M059J (cell line): ENCODE measurements around the gene YWHAB. TPM values are rescaled to one million over a fixed set of nuclear protein-coding genes. Genes with fewer than 3 reads are reported as not detected.

ENCODE experiments used
- DNase-seq: peaks from one replicate; pipeline ENCODE4 v3.0.0-alpha.2; 2012; ENCODE audit warnings: low read depth
- total RNA-seq: library from RNA; depleted of rRNA; stranded (reverse); fragments of >200 nt; shearing (Covaris generic); gene quantifications from 2 replicates; pipeline ENCODE4 v1.2.3, GENCODE V29; 2014

YWHAB gene
- total RNA-seq, 1 experiment from 2014 or later: 185 TPM

GRCh38 chr20:44911264-44911921 is 25.9 kb downstream of the YWHAB start:
- peak; percentile 62 for DNase-seq

GRCh38 chr20:44912189-44912588 is 26.7 kb downstream of the YWHAB start:
- no peak for DNase-seq

- no peak for DNase-seq
Measured at GRCh38 chr20:44914924-44915323, 29.4 kb downstream of the YWHAB start.

- DNase-seq: no peak
Measured at GRCh38 chr20:44916586-44916985, 31.1 kb downstream of the YWHAB start.

GRCh38 chr20:44917399-44917798 is 31.9 kb downstream of the YWHAB start:
- DNase-seq: no peak

- no peak for DNase-seq
Measured at GRCh38 chr20:44918342-44918741, 32.8 kb downstream of the YWHAB start.

- DNase-seq: no peak
Measured at GRCh38 chr20:44918761-44919160, 33.3 kb downstream of the YWHAB start.

GRCh38 chr20:44921447-44921846 is 35.9 kb downstream of the YWHAB start:
- no peak for DNase-seq

DNA sequence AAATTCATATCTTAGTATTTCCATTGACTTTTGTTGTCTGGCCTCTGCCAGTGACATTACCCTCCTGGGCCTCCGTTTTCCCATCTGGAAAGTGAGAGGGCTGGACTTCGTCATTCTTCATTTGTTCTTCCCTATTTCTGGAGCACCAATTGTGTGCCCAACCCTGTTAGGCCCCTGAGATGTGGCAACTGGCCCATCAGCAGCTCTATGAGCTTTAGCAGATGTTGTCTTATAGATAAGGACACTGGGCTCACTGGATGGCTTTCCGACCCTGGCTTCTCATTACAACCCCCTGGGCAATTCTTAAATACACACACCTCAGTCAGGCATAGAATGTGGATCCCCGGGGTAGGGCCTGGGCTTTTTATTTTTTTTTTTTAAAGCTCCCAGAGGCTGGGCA is 39.0 kb downstream of the YWHAB start:
- no peak for DNase-seq

- no peak for DNase-seq
Measured at GRCh38 chr20:44928595-44928994, 43.1 kb downstream of the YWHAB start.

- DNase-seq: no peak
Measured at GRCh38 chr20:44930517-44931168, 45.1 kb downstream of the YWHAB start.

DNA sequence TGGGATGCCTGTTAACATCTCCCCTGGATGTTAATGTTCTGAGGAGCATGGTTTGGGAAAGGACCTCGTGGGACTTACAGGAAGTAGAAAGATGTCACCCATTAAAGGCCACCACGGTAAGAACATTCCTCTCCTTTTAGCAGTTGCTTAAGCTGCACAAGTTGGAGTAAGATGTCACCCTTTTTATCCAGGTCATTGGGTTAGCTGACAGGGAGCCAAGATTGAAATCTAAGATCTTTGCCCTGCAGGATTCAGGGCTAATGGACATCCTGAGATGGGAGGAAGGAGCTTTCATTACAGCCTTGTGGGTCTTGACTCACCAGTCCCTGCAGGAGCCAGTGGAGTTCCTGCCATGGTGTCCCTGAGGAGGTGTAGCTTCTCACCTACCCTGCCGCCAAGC is 46.4 kb downstream of the YWHAB start:
- DNase-seq: peak; percentile 84

DNA sequence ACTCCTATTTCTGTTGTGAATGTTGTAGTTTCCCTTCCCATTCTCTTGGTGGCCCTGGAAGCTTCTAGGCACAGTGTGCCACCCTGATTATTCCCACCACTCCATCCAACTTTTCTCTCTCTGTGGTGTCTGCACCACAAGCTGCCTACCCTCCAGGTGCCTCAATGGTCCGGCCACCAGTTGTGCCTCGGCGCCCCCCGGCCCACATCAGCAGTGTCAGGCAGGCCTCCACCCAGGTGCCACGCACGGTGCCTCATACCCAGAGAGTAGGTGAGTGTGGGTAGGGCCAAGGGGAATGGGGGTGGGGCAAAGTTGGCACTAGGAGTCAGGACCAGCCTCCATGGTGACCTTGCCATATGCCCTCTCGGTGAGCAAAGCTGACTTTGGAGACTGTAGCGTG is 47.4 kb downstream of the YWHAB start:
- DNase-seq: no peak

DNA sequence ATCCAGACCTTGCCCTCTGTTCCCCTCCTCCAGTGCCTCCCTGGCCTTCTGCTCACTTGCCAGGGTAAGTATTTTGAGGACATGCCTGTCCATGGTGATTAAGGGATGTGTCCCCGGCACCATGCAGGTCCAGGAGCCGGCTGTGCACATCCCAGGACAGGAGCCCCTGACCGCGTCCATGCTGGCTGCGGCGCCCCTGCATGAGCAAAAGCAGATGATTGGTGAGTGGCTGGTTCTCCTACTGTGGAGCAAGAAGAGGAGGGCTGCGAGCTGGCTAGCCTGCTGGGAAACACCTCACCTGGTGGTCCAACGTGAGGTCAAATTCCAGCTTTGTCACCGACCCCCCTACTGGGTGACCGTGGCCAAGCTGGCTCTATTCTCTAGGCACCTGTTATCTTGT is 51.0 kb downstream of the YWHAB start:
- DNase-seq: no peak

- DNase-seq: no peak
Measured at GRCh38 chr20:44938637-44939036, 53.1 kb downstream of the YWHAB start.

GRCh38 chr20:44941120-44941691 is 55.7 kb downstream of the YWHAB start:
- DNase-seq: no peak

- DNase-seq: no peak
Measured at GRCh38 chr20:44942264-44942973, 56.9 kb downstream of the YWHAB start.

GRCh38 chr20:44943828-44944227 is 58.3 kb downstream of the YWHAB start:
- DNase-seq: no peak

- DNase-seq: no peak
Measured at GRCh38 chr20:44945261-44945660, 59.8 kb downstream of the YWHAB start.

- no peak for DNase-seq
Measured at GRCh38 chr20:44946271-44946852, 60.9 kb downstream of the YWHAB start.

DNA sequence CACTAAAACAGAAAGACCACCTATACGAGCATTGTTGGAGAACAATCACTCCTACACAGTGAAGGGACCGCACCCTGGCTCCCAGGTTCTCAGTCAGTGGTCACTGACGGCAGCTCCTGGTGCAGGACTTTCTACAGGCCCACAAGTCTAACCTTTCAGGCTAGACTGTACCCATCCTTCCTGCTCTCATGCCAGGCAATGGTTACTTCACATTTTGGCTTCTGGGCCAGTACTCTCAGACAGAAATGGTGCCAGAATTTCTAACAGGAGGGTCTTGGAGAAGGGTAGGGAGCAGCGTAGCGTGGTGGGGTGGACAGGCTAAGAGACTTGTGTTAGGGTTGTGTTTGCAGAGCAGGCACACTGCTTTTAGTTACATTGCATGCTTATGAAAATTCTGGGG is 62.6 kb downstream of the YWHAB start:
- no peak for DNase-seq

- no peak for DNase-seq
Measured at GRCh38 chr20:44948513-44948912, 63.0 kb downstream of the YWHAB start.
